ENCODE measurements around the gene HAO1.

DNA sequence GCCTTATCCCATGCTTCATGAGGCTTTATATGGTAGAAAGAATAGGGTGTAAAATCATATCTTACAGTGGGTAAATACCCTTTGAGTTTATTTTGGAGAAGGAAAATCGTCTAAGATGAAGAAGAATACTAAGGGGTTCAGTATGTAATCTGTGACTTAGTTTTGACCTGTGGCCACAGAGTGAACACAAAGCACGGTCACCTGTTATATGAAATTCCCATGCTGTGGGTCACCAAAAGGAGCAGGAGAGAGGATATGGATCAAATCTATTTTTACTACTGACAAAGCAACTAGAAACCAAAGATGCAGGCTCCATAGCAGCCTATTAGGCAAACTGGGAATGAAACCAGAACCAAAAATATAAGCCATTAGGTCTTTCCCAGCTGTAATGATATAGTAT, 3.6 kb upstream of the HAO1 start:
- TF ChIP-seq CTCF (IDR thresholded peaks at IDR 0.05), result no peak
- TF ChIP-seq POLR2A (IDR thresholded peaks at IDR 0.05), result no peak

All from right lobe of liver (tissue), 4 donors.